ENCODE measurements around the gene NT5C2. TPM values are rescaled to one million over a fixed set of nuclear protein-coding genes. Genes with fewer than 3 reads are reported as not detected.

The NT5C2 gene
- total RNA-seq, 1 experiment from 2014 or later: 91.2 TPM

DNA sequence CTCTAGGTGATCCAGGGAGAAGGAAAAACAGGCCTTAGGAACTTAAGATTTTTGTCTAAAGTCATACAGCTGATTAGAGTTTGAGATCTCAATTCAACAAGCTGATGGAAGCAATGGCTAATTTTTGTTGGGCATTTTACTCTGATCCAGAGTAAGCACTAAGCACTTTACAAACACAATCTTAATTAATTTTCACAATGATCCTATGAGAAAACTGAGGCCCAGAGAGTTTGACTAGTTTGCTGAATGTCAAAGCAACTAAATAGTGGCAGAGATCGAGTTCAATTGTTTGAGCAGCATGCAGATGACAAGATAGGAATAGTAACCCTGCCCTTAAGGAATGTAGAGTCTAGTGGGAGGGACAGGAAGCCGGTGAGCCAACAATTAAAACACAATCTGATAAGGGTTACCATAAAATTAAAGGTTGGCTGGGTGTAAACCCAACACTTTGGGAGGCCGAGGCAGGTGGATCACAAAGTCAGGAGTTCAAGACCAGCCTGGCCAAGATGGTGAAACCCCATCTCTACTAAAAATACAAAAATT is 39.1 kb upstream of the NT5C2 start:
- Histone ChIP-seq H3K4me1 (peaks cover 52% of the 10 kb centered on the region), H3K9me3 (0 out of 2 replicates have a peak, but pooled peaks cover 3% of the 10 kb centered on the region), H3K36me3 (ENCODE audit: control insufficient read depth, insufficient read depth, low read length) (no peaks in the 10 kb centered on the region), H3K4me3 (ENCODE audit: low read depth, low read length) (no peak overlapping the region), H3K27me3 (replicated peaks; ENCODE audit: control insufficient read depth, insufficient read depth, low read length) (no peaks in the 10 kb centered on the region)
- H3K36me3 Mint-ChIP-seq (ENCODE audit: insufficient read depth, unreplicated experiment): peaks cover 28% of the 10 kb centered on the region
- no peaks in the 10 kb centered on the region for H3K27me3 Mint-ChIP-seq (ENCODE audit: insufficient read depth, unreplicated experiment)
- peaks cover 12% of the 10 kb centered on the region for H3K9me3 Mint-ChIP-seq (ENCODE audit: unreplicated experiment)
- DNase-seq: no peak
- intact Hi-C loops (cut with micrococcal nuclease; ENCODE audit: unreplicated experiment): no loop called here
- H3K4me1 Mint-ChIP-seq (ENCODE audit: low read depth, unreplicated experiment): peaks cover 28% of the 10 kb centered on the region
- BruUV-seq (replicated peaks): no TSS peak
- TF ChIP-seq, protein P1, sequence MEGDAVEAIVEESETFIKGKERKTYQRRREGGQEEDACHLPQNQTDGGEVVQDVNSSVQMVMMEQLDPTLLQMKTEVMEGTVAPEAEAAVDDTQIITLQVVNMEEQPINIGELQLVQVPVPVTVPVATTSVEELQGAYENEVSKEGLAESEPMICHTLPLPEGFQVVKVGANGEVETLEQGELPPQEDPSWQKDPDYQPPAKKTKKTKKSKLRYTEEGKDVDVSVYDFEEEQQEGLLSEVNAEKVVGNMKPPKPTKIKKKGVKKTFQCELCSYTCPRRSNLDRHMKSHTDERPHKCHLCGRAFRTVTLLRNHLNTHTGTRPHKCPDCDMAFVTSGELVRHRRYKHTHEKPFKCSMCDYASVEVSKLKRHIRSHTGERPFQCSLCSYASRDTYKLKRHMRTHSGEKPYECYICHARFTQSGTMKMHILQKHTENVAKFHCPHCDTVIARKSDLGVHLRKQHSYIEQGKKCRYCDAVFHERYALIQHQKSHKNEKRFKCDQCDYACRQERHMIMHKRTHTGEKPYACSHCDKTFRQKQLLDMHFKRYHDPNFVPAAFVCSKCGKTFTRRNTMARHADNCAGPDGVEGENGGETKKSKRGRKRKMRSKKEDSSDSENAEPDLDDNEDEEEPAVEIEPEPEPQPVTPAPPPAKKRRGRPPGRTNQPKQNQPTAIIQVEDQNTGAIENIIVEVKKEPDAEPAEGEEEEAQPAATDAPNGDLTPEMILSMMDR (IDR thresholded peaks at IDR 0.05; ENCODE audit: insufficient read depth in 1 of 2, low read depth in 1 of 2, low read length in 1 of 2, severe bottlenecking in 1 of 2, unreplicated experiment in 1 of 2): no peak
- peak overlapping the region; percentile 72 for H3K27ac Mint-ChIP-seq (ENCODE audit: unreplicated experiment)
- no peak overlapping the region for H3K4me3 Mint-ChIP-seq (ENCODE audit: unreplicated experiment)
- CTCF ChIA-PET: interaction anchor here (2.1 kb wide), 1 partner anchor 12 kb away, joined by 17 read pairs; no protein-coding TSS in a partner anchor
- POLR2A ChIA-PET: interaction anchor here (0.7 kb wide), 1 partner anchor 112 kb away, joined by 5 read pairs; no protein-coding TSS in a partner anchor

- Mint-ChIP-seq H3K9me3 (ENCODE audit: unreplicated experiment) (peaks cover 12% of the 10 kb centered on the region), H3K27me3 (ENCODE audit: insufficient read depth, unreplicated experiment) (no peaks in the 10 kb centered on the region), H3K27ac (ENCODE audit: unreplicated experiment) (peak overlapping the region; percentile 72), H3K36me3 (ENCODE audit: insufficient read depth, unreplicated experiment) (peaks cover 23% of the 10 kb centered on the region), H3K4me1 (ENCODE audit: low read depth, unreplicated experiment) (peaks cover 23% of the 10 kb centered on the region), H3K4me3 (ENCODE audit: unreplicated experiment) (peak overlapping the region; percentile 37)
- ChIA-PET POLR2A (interaction anchor here (0.6 to 1.5 kb wide), 6 partner anchors 9 to 517 kb away, joined by 4 to 42 read pairs (median 5); partner anchors contain the start of genes ARL3 and NT5C2), CTCF (interaction anchor here (0.6 to 2.1 kb wide), 7 partner anchors 10 to 314 kb away, joined by 3 to 17 read pairs (median 6); partner anchors contain the start of gene NT5C2)
- H3K4me3 ChIP-seq (ENCODE audit: low read depth, low read length): no peak overlapping the region
- intact Hi-C loops (cut with micrococcal nuclease; ENCODE audit: unreplicated experiment): loop anchor here (1.0 kb wide), 2 partner anchors 8 to 38 kb away; partner anchors contain the start of gene NT5C2
- TF ChIP-seq, protein P1 (IDR thresholded peaks at IDR 0.05; ENCODE audit: insufficient read depth in 1 of 2, low read depth in 1 of 2, low read length in 1 of 2, severe bottlenecking in 1 of 2, unreplicated experiment in 1 of 2): no peak
- H3K27me3 ChIP-seq (replicated peaks; ENCODE audit: control insufficient read depth, insufficient read depth, low read length): no peaks in the 10 kb centered on the region
- H3K4me1 ChIP-seq: peaks cover 55% of the 10 kb centered on the region
- BruUV-seq (replicated peaks): no TSS peak
- peaks cover 5% of the 10 kb centered on the region; the same call in 1 of the 2 replicates for H3K9me3 ChIP-seq
- H3K36me3 ChIP-seq (ENCODE audit: control insufficient read depth, insufficient read depth, low read length): no peaks in the 10 kb centered on the region
- peak; percentile 81 to 89 for DNase-seq
Measured at GRCh38 chr10:103231047-103231551, 38.0 kb upstream of the NT5C2 start.

DNA sequence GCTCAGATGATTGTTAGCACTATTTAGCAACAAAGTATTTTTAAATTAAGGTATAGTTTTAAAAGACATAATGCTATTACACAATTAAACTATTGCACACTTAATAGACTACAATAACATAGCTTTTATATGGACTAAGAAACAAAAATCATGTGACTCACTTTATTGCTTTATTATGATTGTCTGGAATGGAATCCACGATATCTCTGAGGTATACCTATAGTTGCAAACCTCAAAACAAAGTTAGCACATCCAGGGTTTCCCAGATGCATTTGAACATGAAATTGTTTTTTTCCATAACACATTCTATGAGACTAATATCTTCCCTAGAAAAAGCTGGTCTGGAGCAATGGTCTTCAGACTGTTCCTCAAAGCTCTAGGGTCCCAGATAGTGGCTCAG is 34.3 kb upstream of the NT5C2 start:
- peaks cover 46% of the 10 kb centered on the region for H3K4me1 ChIP-seq
- H3K4me3 ChIP-seq (ENCODE audit: low read depth, low read length): no peak overlapping the region
- DNase-seq: no peak
- TF ChIP-seq, protein P1 (IDR thresholded peaks at IDR 0.05; ENCODE audit: insufficient read depth in 1 of 2, low read depth in 1 of 2, low read length in 1 of 2, severe bottlenecking in 1 of 2, unreplicated experiment in 1 of 2): no peak
- intact Hi-C loops (cut with micrococcal nuclease; ENCODE audit: unreplicated experiment): no loop called here
- Mint-ChIP-seq H3K27me3 (ENCODE audit: insufficient read depth, unreplicated experiment) (no peaks in the 10 kb centered on the region), H3K27ac (ENCODE audit: unreplicated experiment) (peak overlapping the region; percentile 32), H3K36me3 (ENCODE audit: insufficient read depth, unreplicated experiment) (peaks cover 22% of the 10 kb centered on the region), H3K4me3 (ENCODE audit: unreplicated experiment) (no peak overlapping the region), H3K9me3 (ENCODE audit: unreplicated experiment) (peaks cover 23% of the 10 kb centered on the region), H3K4me1 (ENCODE audit: low read depth, unreplicated experiment) (peaks cover 14% of the 10 kb centered on the region)
- no peaks in the 10 kb centered on the region for H3K36me3 ChIP-seq (ENCODE audit: control insufficient read depth, insufficient read depth, low read length)
- CTCF ChIA-PET: no interaction called here
- POLR2A ChIA-PET: no interaction called here
- no peaks in the 10 kb centered on the region for H3K27me3 ChIP-seq (replicated peaks; ENCODE audit: control insufficient read depth, insufficient read depth, low read length)
- BruUV-seq (replicated peaks): no TSS peak
- H3K9me3 ChIP-seq: peaks cover 28% of the 10 kb centered on the region

All from Caco-2 (cell line).